Renal pelvis (tissue), 12 donors: Measurements from ENCODE around the gene PODXL. TPM values are rescaled to one million over a fixed set of nuclear protein-coding genes. Genes with fewer than 3 reads are reported as not detected.

Experiments
- DNase-seq: peaks from one replicate; pipeline ENCODE4 v3.0.0-alpha.2; 2013
- long read RNA-seq, 16 experiments: transcript quantifications; one replicate each; lab custom pipeline, GENCODE V29; 2026
- polyA plus RNA-seq, 3 donors: library from polyadenylated mRNA; unstranded; fragments of 120-200 nt; gene quantifications; one replicate each; pipeline ENCODE4 v1.2.1, GENCODE V29; 2013; ENCODE audit not compliant: insufficient read length in 3 of 3

Gene PODXL
- polyA plus RNA-seq: 100 to 1,000 TPM; 697 to 819 (median 738) TPM
- long read RNA-seq, donor 1, transcript PODXL-202 (9 exons, 2,105 nt): minor isoform, 11 of 211 reads
- long read RNA-seq, donor 1, transcript PODXL-205 (2 exons, 588 nt): minor isoform, 12 of 211 reads
- long read RNA-seq, donor 1, transcript PODXL-201 (8 exons, 2,011 nt): major isoform, 31 of 211 reads
- long read RNA-seq, donor 1, partial matches to known transcripts: 154 of 211 reads
- long read RNA-seq, donor 1, other reads (novel, unspliced or antisense): 0 of 211 reads
- long read RNA-seq, donor 2, transcript PODXL-205 (2 exons, 588 nt): minor isoform, 10 of 158 reads
- long read RNA-seq, donor 2, transcript PODXL-201 (8 exons, 2,011 nt): major isoform, 33 of 158 reads
- long read RNA-seq, donor 2, transcript PODXL-202 (9 exons, 2,105 nt): minor isoform, 5 of 158 reads
- long read RNA-seq, donor 2, partial matches to known transcripts: 97 of 158 reads
- long read RNA-seq, donor 2, other reads (novel, unspliced or antisense): 11 of 158 reads
- long read RNA-seq, donor 3, full-length matches to known transcripts: 53 of 271 reads
- long read RNA-seq, donor 3, partial matches to known transcripts: 212 of 271 reads
- long read RNA-seq, donor 3, other reads (novel, unspliced or antisense): 6 of 271 reads
- long read RNA-seq, donor 4, full-length matches to known transcripts: 47 of 144 reads
- long read RNA-seq, donor 4, partial matches to known transcripts: 91 of 144 reads
- long read RNA-seq, donor 4, other reads (novel, unspliced or antisense): 6 of 144 reads
- long read RNA-seq, donor 5, transcript PODXL-201 (8 exons, 2,011 nt): minor isoform, 6 of 191 reads
- long read RNA-seq, donor 5, transcript PODXL-205 (2 exons, 588 nt): major isoform, 29 of 191 reads
- long read RNA-seq, donor 5, partial matches to known transcripts: 154 of 191 reads
- long read RNA-seq, donor 5, other reads (novel, unspliced or antisense): 0 of 191 reads
- long read RNA-seq, donor 6, full-length matches to known transcripts: 65 of 270 reads
- long read RNA-seq, donor 6, partial matches to known transcripts: 205 of 270 reads
- long read RNA-seq, donor 6, other reads (novel, unspliced or antisense): 0 of 270 reads
- long read RNA-seq, donor 7, transcript PODXL-201 (8 exons, 2,011 nt): minor isoform, 23 of 645 reads
- long read RNA-seq, donor 7, transcript PODXL-206 (2 exons, 797 nt): minor isoform, 7 of 645 reads
- long read RNA-seq, donor 7, transcript PODXL-205 (2 exons, 588 nt): major isoform, 50 of 645 reads
- long read RNA-seq, donor 7, transcript PODXL-202 (9 exons, 2,105 nt): minor isoform, 14 of 645 reads
- long read RNA-seq, donor 7, partial matches to known transcripts: 538 of 645 reads
- long read RNA-seq, donor 7, other reads (novel, unspliced or antisense): 13 of 645 reads
- long read RNA-seq, donor 8, partial matches to known transcripts: 0 of 2 reads
- long read RNA-seq, donor 8, other reads (novel, unspliced or antisense): 0 of 2 reads
- long read RNA-seq, donor 9, transcript PODXL-201 (8 exons, 2,011 nt): major isoform, 32 of 359 reads
- long read RNA-seq, donor 9, transcript PODXL-206 (2 exons, 797 nt): minor isoform, 7 of 359 reads
- long read RNA-seq, donor 9, transcript PODXL-202 (9 exons, 2,105 nt): minor isoform, 18 of 359 reads
- long read RNA-seq, donor 9, transcript PODXL-205 (2 exons, 588 nt): minor isoform, 19 of 359 reads
- long read RNA-seq, donor 9, partial matches to known transcripts: 267 of 359 reads
- long read RNA-seq, donor 9, other reads (novel, unspliced or antisense): 13 of 359 reads
- long read RNA-seq, donor 10, transcript PODXL-202 (9 exons, 2,105 nt): minor isoform, 11 of 358 reads
- long read RNA-seq, donor 10, transcript PODXL-205 (2 exons, 588 nt): major isoform, 27 of 358 reads
- long read RNA-seq, donor 10, transcript PODXL-206 (2 exons, 797 nt): minor isoform, 6 of 358 reads
- long read RNA-seq, donor 10, transcript PODXL-201 (8 exons, 2,011 nt): minor isoform, 12 of 358 reads
- long read RNA-seq, donor 10, partial matches to known transcripts: 302 of 358 reads
- long read RNA-seq, donor 10, other reads (novel, unspliced or antisense): 0 of 358 reads
- long read RNA-seq, donor 11, full-length matches to known transcripts: 54 of 368 reads
- long read RNA-seq, donor 11, partial matches to known transcripts: 314 of 368 reads
- long read RNA-seq, donor 11, other reads (novel, unspliced or antisense): 0 of 368 reads
- long read RNA-seq, donor 12, full-length matches to known transcripts: 69 of 263 reads
- long read RNA-seq, donor 12, partial matches to known transcripts: 189 of 263 reads
- long read RNA-seq, donor 12, other reads (novel, unspliced or antisense): 5 of 263 reads
- long read RNA-seq, donor 13, full-length matches to known transcripts: 59 of 340 reads
- long read RNA-seq, donor 13, partial matches to known transcripts: 281 of 340 reads
- long read RNA-seq, donor 13, other reads (novel, unspliced or antisense): 0 of 340 reads
- long read RNA-seq, donor 14, transcript PODXL-206 (2 exons, 797 nt): minor isoform, 16 of 1,007 reads
- long read RNA-seq, donor 14, transcript PODXL-201 (8 exons, 2,011 nt): minor isoform, 31 of 1,007 reads
- long read RNA-seq, donor 14, transcript PODXL-205 (2 exons, 588 nt): major isoform, 88 of 1,007 reads
- long read RNA-seq, donor 14, transcript PODXL-202 (9 exons, 2,105 nt): minor isoform, 17 of 1,007 reads
- long read RNA-seq, donor 14, partial matches to known transcripts: 849 of 1,007 reads
- long read RNA-seq, donor 14, other reads (novel, unspliced or antisense): 5 of 1,007 reads
- long read RNA-seq, donor 15, transcript PODXL-201 (8 exons, 2,011 nt): minor isoform, 10 of 132 reads
- long read RNA-seq, donor 15, transcript PODXL-205 (2 exons, 588 nt): major isoform, 15 of 132 reads
- long read RNA-seq, donor 15, transcript PODXL-202 (9 exons, 2,105 nt): minor isoform, 10 of 132 reads
- long read RNA-seq, donor 15, partial matches to known transcripts: 93 of 132 reads
- long read RNA-seq, donor 15, other reads (novel, unspliced or antisense): 0 of 132 reads
- long read RNA-seq, donor 16, transcript PODXL-205 (2 exons, 588 nt): minor isoform, 14 of 382 reads
- long read RNA-seq, donor 16, transcript PODXL-201 (8 exons, 2,011 nt): major isoform, 30 of 382 reads
- long read RNA-seq, donor 16, transcript PODXL-206 (2 exons, 797 nt): minor isoform, 11 of 382 reads
- long read RNA-seq, donor 16, transcript PODXL-202 (9 exons, 2,105 nt): minor isoform, 8 of 382 reads
- long read RNA-seq, donor 16, partial matches to known transcripts: 307 of 382 reads
- long read RNA-seq, donor 16, other reads (novel, unspliced or antisense): 8 of 382 reads

GRCh38 chr7:131556053-131556908 lies at the start of gene PODXL:
Gene PODXL, minus strand, starts transcription at chr7:131556628. Its CDS starts 269 bp downstream, at chr7:131556359.
- DNase-seq: no peak

DNA sequence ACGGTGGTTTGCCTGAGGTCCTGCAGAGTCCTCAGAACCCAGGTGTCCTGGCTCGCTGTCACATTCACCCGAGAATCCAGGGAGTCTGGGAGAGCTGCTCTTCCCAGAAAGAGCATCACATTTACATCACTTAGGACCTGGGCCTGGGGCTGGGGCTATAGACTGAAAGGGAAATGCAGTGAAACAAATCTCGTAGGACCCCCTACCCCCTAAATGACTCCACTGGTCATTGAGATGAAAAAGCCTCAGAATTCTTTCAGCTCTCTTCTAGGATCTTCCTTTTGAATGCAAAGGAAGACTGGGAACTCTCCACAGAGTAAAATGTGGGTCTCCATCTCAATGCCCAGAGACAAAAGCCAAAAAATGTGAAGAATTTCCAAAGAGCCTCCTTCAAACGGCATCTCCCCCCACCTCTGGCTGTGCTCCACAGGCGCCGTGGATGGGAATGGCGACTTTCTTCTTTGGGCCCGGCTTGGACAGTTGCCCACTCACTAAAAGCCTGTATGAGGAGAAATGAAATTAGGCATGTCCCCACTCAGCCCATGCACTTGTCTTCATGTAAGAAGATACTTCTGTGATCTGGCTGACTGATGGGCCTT lies 49.0 kb upstream of the PODXL start:
- DNase-seq: no peak

- DNase-seq: no peak
Measured at GRCh38 chr7:131604841-131605279, 48.4 kb upstream of the PODXL start.

GRCh38 chr7:131603932-131604331 lies 47.5 kb upstream of the PODXL start:
- DNase-seq: no peak

GRCh38 chr7:131602994-131603372 lies 46.6 kb upstream of the PODXL start:
- DNase-seq: no peak

DNA sequence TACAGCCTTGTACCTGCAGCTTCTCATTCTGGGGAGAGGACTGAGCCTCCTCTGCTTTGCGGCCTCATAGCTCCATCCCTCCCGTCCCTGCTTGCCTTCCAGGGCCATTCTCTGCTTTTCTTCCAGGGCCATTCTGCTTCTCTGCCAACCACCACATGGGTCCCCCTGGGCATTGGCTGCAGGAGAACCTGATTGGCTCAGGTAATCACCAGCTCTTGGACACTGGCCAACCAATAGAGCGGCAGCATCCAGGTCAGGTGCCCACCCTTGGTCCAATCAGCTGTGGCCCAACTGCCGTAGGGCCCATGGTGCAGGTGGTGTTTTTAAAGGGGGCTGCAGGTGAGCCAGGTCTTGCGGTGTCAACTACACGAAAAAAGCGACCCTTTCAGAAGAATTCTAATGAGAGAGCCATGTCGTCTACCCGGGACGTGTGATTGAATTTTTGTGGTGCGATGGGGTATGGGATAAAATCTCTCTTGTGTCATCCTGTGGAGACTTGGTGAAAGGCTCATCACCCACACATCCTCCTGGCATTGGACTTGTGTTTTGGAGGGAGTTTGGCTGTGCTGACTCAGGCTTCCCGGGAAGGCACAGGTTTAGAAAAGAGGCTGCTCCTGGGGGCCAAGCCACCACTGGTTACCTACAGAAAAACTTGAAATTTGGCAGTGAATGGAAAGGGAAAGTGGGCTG lies 46.0 kb upstream of the PODXL start:
- no peak for DNase-seq

- DNase-seq: no peak
Measured at GRCh38 chr7:131600085-131600881, 43.9 kb upstream of the PODXL start.

GRCh38 chr7:131596785-131597184 lies 40.4 kb upstream of the PODXL start:
- no peak for DNase-seq

GRCh38 chr7:131595699-131596098 lies 39.3 kb upstream of the PODXL start:
- DNase-seq: no peak

- no peak for DNase-seq
Measured at GRCh38 chr7:131591687-131592319, 35.4 kb upstream of the PODXL start.

DNA sequence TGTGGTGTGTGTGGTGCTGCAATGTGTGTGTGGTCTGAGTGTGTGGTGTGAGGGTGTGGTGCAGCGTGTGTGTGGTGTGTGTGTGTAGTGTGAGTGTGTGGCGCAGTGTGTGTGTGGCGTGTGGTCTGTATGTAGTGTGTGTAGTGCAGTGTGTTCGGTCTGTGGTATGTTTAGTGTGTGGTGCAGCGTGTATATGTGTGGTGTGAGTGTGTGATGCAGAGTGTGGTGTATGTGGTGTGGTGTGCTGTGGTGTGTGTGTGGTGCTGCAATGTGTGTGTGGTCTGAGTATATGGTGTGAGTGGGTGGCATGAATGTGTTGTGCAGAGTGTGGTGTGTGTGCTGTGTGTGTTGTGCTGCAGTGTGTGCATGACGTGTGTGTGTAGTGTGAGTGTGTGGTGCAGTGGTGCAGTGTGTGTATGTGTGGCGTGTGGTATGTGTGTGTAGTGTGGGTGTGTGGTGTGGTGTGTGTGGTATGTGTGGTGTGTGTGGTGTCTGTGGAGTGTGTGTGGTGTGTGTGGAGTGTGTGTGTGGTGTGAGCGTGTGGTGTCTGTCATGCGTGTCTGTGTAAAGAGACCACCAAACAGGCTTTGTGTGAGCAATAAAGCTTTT lies 31.0 kb upstream of the PODXL start:
- no peak for DNase-seq

- no peak for DNase-seq
Measured at GRCh38 chr7:131586759-131587158, 30.3 kb upstream of the PODXL start.

DNA sequence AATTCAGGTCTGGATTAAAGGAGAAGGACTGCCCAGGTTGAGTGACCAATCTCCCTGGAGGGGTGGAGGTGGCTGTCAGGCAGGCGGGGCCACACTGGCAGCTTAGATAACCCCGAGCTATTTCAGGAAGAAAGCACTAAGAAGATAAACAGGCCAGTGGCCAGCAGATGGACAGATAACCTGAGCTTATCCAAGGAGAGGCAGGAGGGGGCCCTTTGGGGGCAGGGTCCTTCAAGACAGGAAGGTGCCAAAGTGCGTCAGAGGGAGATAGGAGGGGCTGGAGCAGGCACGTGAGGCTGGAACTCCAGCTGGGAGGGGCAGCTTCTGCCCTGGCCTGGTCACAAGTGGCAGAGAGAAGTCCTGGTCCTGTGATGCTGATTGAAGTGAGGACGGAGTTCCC lies 29.8 kb upstream of the PODXL start:
- DNase-seq: no peak
